ENCODE data around the gene HLA-DOA.
A peak's percentile ranks its signal among the peaks of the same experiment; 100 is the strongest.

Gene HLA-DOA

GRCh38 chr6:33008944-33009861 is at the start of gene HLA-DOA:
TSS of gene HLA-DOA (minus strand) at chr6:33009591.
- DNase-seq, result no peak

GRCh38 chr6:33057222-33058150 is 48.1 kb upstream of the HLA-DOA start:
- peak; percentile 3 for DNase-seq

- DNase-seq, result no peak
Measured at GRCh38 chr6:33053230-33053629, 43.8 kb upstream of the HLA-DOA start.

GRCh38 chr6:33052627-33053026 is 43.2 kb upstream of the HLA-DOA start:
- DNase-seq, result no peak

- no peak for DNase-seq
Measured at GRCh38 chr6:33050014-33050810, 40.8 kb upstream of the HLA-DOA start.

GRCh38 chr6:33049323-33050013 is 40.1 kb upstream of the HLA-DOA start:
- no peak for DNase-seq

GRCh38 chr6:33040157-33040556 is 30.8 kb upstream of the HLA-DOA start:
- peak; percentile 5 for DNase-seq

- no peak for DNase-seq
Measured at GRCh38 chr6:33036535-33036934, 27.1 kb upstream of the HLA-DOA start.

- peak; percentile 6 for DNase-seq
Measured at GRCh38 chr6:33034554-33034953, 25.2 kb upstream of the HLA-DOA start.

GRCh38 chr6:33030245-33030644 is 20.9 kb upstream of the HLA-DOA start:
- DNase-seq, result no peak

- DNase-seq, result no peak
Measured at GRCh38 chr6:33029328-33030184, 20.2 kb upstream of the HLA-DOA start.

GRCh38 chr6:33028220-33028849 is 18.9 kb upstream of the HLA-DOA start:
- DNase-seq, result peak; percentile 12

- DNase-seq, result no peak
Measured at GRCh38 chr6:33024521-33024920, 15.1 kb upstream of the HLA-DOA start.

- no peak for DNase-seq
Measured at GRCh38 chr6:33023536-33023935, 14.1 kb upstream of the HLA-DOA start.

GRCh38 chr6:33021917-33022316 is 12.5 kb upstream of the HLA-DOA start:
- DNase-seq, result no peak

- DNase-seq, result no peak
Measured at GRCh38 chr6:33019372-33019771, 10.0 kb upstream of the HLA-DOA start.

- peak; percentile 60 for DNase-seq
Measured at GRCh38 chr6:33018904-33019303, 9.5 kb upstream of the HLA-DOA start.

GRCh38 chr6:33018418-33018817 is 9.0 kb upstream of the HLA-DOA start:
- no peak for DNase-seq

- DNase-seq, result no peak
Measured at GRCh38 chr6:33017694-33018353, 8.4 kb upstream of the HLA-DOA start.

GRCh38 chr6:33017018-33017417 is 7.6 kb upstream of the HLA-DOA start:
- no peak for DNase-seq
